ENCODE results near the gene C2CD4B.

The C2CD4B gene

GRCh38 chr15:62165104-62165792 lies at the start of gene C2CD4B:
Gene C2CD4B (minus strand): TSS chr15:62165285. CDS start chr15:62164984, 301 bp downstream.
- peak within 1 kb of the TSS in 13 of 21 experiments; percentile 6 to 64 (median 20) for H3K27ac ChIP-seq
- H3K4me3 ChIP-seq, result peak within 1 kb of the TSS; percentile 24 to 54 (median 32)

GRCh38 chr15:62212741-62213140 lies 47.7 kb upstream of the C2CD4B start:
- Histone ChIP-seq H3K27ac (no peak overlapping the region), H3K4me3 (no peak overlapping the region)

GRCh38 chr15:62211348-62211747 lies 46.3 kb upstream of the C2CD4B start:
- Histone ChIP-seq H3K4me3 (no peak overlapping the region), H3K27ac (no peak overlapping the region)

- peak overlapping the region in 14 of 21 experiments; percentile 45 to 76 (median 64) for H3K27ac ChIP-seq
- H3K4me3 ChIP-seq, result no peak overlapping the region
Measured at GRCh38 chr15:62209821-62210220, 44.7 kb upstream of the C2CD4B start.

- peak overlapping the region in 15 of 21 experiments; percentile 16 to 76 (median 61) for H3K27ac ChIP-seq
- H3K4me3 ChIP-seq, result no peak overlapping the region
Measured at GRCh38 chr15:62209322-62209721, 44.2 kb upstream of the C2CD4B start.

GRCh38 chr15:62208884-62209283 lies 43.8 kb upstream of the C2CD4B start:
- H3K4me3 ChIP-seq, result no peak overlapping the region
- peak overlapping the region in 12 of 21 experiments; percentile 11 to 76 (median 64) for H3K27ac ChIP-seq

GRCh38 chr15:62208367-62208766 lies 43.3 kb upstream of the C2CD4B start:
- Histone ChIP-seq H3K4me3 (no peak overlapping the region), H3K27ac (peak overlapping the region in 4 of 21 experiments; percentile 54 to 76 (median 66))

GRCh38 chr15:62190675-62191074 lies 25.6 kb upstream of the C2CD4B start:
- Histone ChIP-seq H3K4me3 (no peak overlapping the region), H3K27ac (no peak overlapping the region)

- Histone ChIP-seq H3K4me3 (no peak overlapping the region), H3K27ac (no peak overlapping the region)
Measured at GRCh38 chr15:62190274-62190673, 25.2 kb upstream of the C2CD4B start.

GRCh38 chr15:62188744-62189143 lies 23.7 kb upstream of the C2CD4B start:
- H3K27ac ChIP-seq, result no peak overlapping the region
- no peak overlapping the region for H3K4me3 ChIP-seq

- H3K27ac ChIP-seq, result peak overlapping the region in 5 of 21 experiments; percentile 33 to 69 (median 47)
- H3K4me3 ChIP-seq, result no peak overlapping the region
Measured at GRCh38 chr15:62187910-62188309, 22.8 kb upstream of the C2CD4B start.

- Histone ChIP-seq H3K4me3 (no peak overlapping the region), H3K27ac (peak overlapping the region in 7 of 21 experiments; percentile 33 to 69 (median 46))
Measured at GRCh38 chr15:62187425-62187824, 22.3 kb upstream of the C2CD4B start.

GRCh38 chr15:62186578-62186977 lies 21.5 kb upstream of the C2CD4B start:
- no peak overlapping the region for H3K4me3 ChIP-seq
- H3K27ac ChIP-seq, result no peak overlapping the region

- Histone ChIP-seq H3K27ac (no peak overlapping the region), H3K4me3 (no peak overlapping the region)
Measured at GRCh38 chr15:62183130-62183529, 18.0 kb upstream of the C2CD4B start.

- Histone ChIP-seq H3K27ac (peak overlapping the region in 1 of 21 experiments; percentile 54), H3K4me3 (no peak overlapping the region)
Measured at GRCh38 chr15:62173215-62173614, 8.1 kb upstream of the C2CD4B start.

- H3K4me3 ChIP-seq, result no peak overlapping the region
- no peak overlapping the region for H3K27ac ChIP-seq
Measured at GRCh38 chr15:62171882-62172281, 6.8 kb upstream of the C2CD4B start.

GRCh38 chr15:62165793-62166375 lies 799 bp upstream of the C2CD4B start:
- no peak overlapping the region for H3K4me3 ChIP-seq
- peak overlapping the region in 3 of 21 experiments; percentile 6 to 23 (median 17) for H3K27ac ChIP-seq

- H3K4me3 ChIP-seq, result peak overlapping the region; percentile 24 to 54 (median 32)
- peak overlapping the region in 11 of 21 experiments; percentile 0 to 64 (median 33) for H3K27ac ChIP-seq
Measured at GRCh38 chr15:62164396-62165103, 535 bp downstream of the C2CD4B start.

- Histone ChIP-seq H3K4me3 (peak overlapping the region; percentile 24 to 48 (median 29)), H3K27ac (peak overlapping the region in 9 of 21 experiments; percentile 11 to 64 (median 33))
Measured at GRCh38 chr15:62164014-62164395, 1.1 kb downstream of the C2CD4B start.

GRCh38 chr15:62163397-62164013 lies 1.6 kb downstream of the C2CD4B start:
- Histone ChIP-seq H3K27ac (peak overlapping the region in 9 of 21 experiments; percentile 11 to 64 (median 33)), H3K4me3 (peak overlapping the region; percentile 24 to 48 (median 29))
